DND-41 (cell line): ENCODE results near the gene IL3.

Experiments used
- ATAC-seq: fragments of 200-7000 bp; cut with Tn5 transposase; 3 replicates; pipeline ENCODE4 v1.9.1; 2021; ENCODE audit warnings: low read depth; ENCODE audit not compliant: insufficient read depth
- DNase-seq: peaks from one replicate; pipeline ENCODE4 v3.0.0-alpha.2; 2020
- H2AFZ ChIP-seq: 2 replicates; pipeline ENCODE4 v1.6.0; 2012; ENCODE audit warnings: low read depth, low read length
- H3K27ac ChIP-seq: 2 replicates; pipeline ENCODE4 v1.5.1; 2012; ENCODE audit warnings: low read length, inconsistent platforms
- H3K27me3 ChIP-seq: fragments of 200-600 bp; sonication (generic); 2 replicates; pipeline ENCODE4 v1.6.0; 2012; ENCODE audit warnings: low read length, mild to moderate bottlenecking, inconsistent platforms; ENCODE audit not compliant: insufficient read depth, poor library complexity
- H3K36me3 ChIP-seq: 2 replicates; pipeline ENCODE4 v1.5.1; 2012; ENCODE audit warnings: low read length, inconsistent platforms; ENCODE audit not compliant: insufficient read depth
- H3K4me1 ChIP-seq: 2 replicates; pipeline ENCODE4 v1.5.1; 2012; ENCODE audit warnings: mild to moderate bottlenecking, low read length; ENCODE audit not compliant: insufficient read depth
- H3K4me2 ChIP-seq: 2 replicates; pipeline ENCODE4 v1.6.0; 2012; ENCODE audit warnings: mild to moderate bottlenecking, moderate library complexity, low read length, inconsistent platforms; ENCODE audit not compliant: insufficient read depth
- H3K4me3 ChIP-seq, 2 experiments: fragments of 200-600 bp in 1 of 2; shearing (Covaris generic) in 1 of 2; 2 replicates each; pipeline ENCODE4 v1.5.1; 2012 to 2016; ENCODE audit warnings: inconsistent platforms in 2 of 2, low read length in 2 of 2, mild to moderate bottlenecking in 2 of 2, low read depth in 1 of 2, moderate library complexity in 1 of 2
- H3K79me2 ChIP-seq: 2 replicates; pipeline ENCODE4 v1.6.0; 2012; ENCODE audit warnings: low read length, inconsistent platforms; ENCODE audit not compliant: insufficient read depth
- H3K9ac ChIP-seq: 2 replicates; pipeline ENCODE4 v1.6.0; 2012; ENCODE audit warnings: low read depth, mild to moderate bottlenecking, inconsistent platforms, low read length, moderate library complexity
- H3K9me3 ChIP-seq: 2 replicates; pipeline ENCODE4 v1.5.1; 2012; ENCODE audit warnings: low read length, moderate library complexity, mild to moderate bottlenecking, inconsistent platforms; ENCODE audit not compliant: insufficient read depth, severe bottlenecking
- H4K20me1 ChIP-seq: 2 replicates; pipeline ENCODE4 v1.6.0; 2012; ENCODE audit warnings: low read length; ENCODE audit not compliant: insufficient read depth
- CTCF ChIP-seq: IDR thresholded peaks from 2 replicates; pipeline ENCODE4 v1.5.1; 2012; ENCODE audit warnings: borderline replicate concordance, low read length, moderate library complexity, mild to moderate bottlenecking; ENCODE audit not compliant: poor library complexity, severe bottlenecking; ENCODE audit errors: extremely low read depth
- EZH2 ChIP-seq: IDR thresholded peaks from 3 replicates; pipeline ENCODE4 v1.6.1; 2012; ENCODE audit warnings: borderline replicate concordance, low read depth, mild to moderate bottlenecking, moderate library complexity, low read length, inconsistent platforms; ENCODE audit not compliant: severe bottlenecking

IL3 gene

GRCh38 chr5:132072528-132072927, 12.1 kb downstream of the IL3 start:
- H3K4me3 ChIP-seq, result no peak overlapping the region
- H4K20me1 ChIP-seq, result peaks cover 8% of the 10 kb centered on the region
- H2AFZ ChIP-seq, result no peak overlapping the region
- TF ChIP-seq CTCF (no peak), EZH2 (no peak)
- H3K27me3 ChIP-seq, result peaks cover 14% of the 10 kb centered on the region
- no peaks in the 10 kb centered on the region for H3K36me3 ChIP-seq
- no peak overlapping the region for H3K4me2 ChIP-seq
- no peaks in the 10 kb centered on the region for H3K4me1 ChIP-seq
- no peaks in the 10 kb centered on the region for H3K9me3 ChIP-seq
- DNase-seq (no peak), ATAC-seq (no peak)
- no peaks in the 10 kb centered on the region for H3K79me2 ChIP-seq
- H3K27ac ChIP-seq, result no peak overlapping the region
- H3K9ac ChIP-seq, result no peak overlapping the region

GRCh38 chr5:132073231-132074013, 13.0 kb downstream of the IL3 start, which contains the start of gene CSF2:
CSF2 (plus strand) TSS chr5:132073789; CDS start chr5:132073824, 35 bp downstream.
- H2AFZ ChIP-seq, result no peak within 1 kb of the TSS
- no peak within 1 kb of the TSS for H3K27ac ChIP-seq
- no peaks in the 10 kb centered on the region for H3K79me2 ChIP-seq
- H3K4me3 ChIP-seq, result no peak within 1 kb of the TSS
- TF ChIP-seq CTCF (no peak), EZH2 (no peak)
- H3K4me2 ChIP-seq, result no peak within 1 kb of the TSS
- no peaks in the 10 kb centered on the region for H3K9me3 ChIP-seq
- ATAC-seq (no peak), DNase-seq (no peak)
- no peaks in the 10 kb centered on the region for H3K36me3 ChIP-seq
- H3K4me1 ChIP-seq, result no peaks in the 10 kb centered on the region
- peaks cover 8% of the 10 kb centered on the region; the same call in 1 of the 2 replicates for H4K20me1 ChIP-seq
- no peak within 1 kb of the TSS for H3K9ac ChIP-seq
- peaks cover 12% of the 10 kb centered on the region for H3K27me3 ChIP-seq

DNA sequence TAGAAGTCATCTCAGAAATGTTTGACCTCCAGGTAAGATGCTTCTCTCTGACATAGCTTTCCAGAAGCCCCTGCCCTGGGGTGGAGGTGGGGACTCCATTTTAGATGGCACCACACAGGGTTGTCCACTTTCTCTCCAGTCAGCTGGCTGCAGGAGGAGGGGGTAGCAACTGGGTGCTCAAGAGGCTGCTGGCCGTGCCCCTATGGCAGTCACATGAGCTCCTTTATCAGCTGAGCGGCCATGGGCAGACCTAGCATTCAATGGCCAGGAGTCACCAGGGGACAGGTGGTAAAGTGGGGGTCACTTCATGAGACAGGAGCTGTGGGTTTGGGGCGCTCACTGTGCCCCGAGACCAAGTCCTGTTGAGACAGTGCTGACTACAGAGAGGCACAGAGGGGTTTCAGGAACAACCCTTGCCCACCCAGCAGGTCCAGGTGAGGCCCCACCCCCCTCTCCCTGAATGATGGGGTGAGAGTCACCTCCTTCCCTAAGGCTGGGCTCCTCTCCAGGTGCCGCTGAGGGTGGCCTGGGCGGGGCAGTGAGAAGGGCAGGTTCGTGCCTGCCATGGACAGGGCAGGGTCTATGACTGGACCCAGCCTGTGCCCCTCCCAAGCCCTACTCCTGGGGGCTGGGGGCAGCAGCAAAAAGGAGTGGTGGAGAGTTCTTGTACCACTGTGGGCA, 13.8 kb downstream of the IL3 start:
- H4K20me1 ChIP-seq, result peaks cover 8% of the 10 kb centered on the region; the same call in 1 of the 2 replicates
- no peaks in the 10 kb centered on the region for H3K36me3 ChIP-seq
- H3K27ac ChIP-seq, result no peak overlapping the region
- H3K4me3 ChIP-seq, result no peak overlapping the region
- no peak overlapping the region for H2AFZ ChIP-seq
- H3K9me3 ChIP-seq, result no peaks in the 10 kb centered on the region
- no peak for DNase-seq
- no peaks in the 10 kb centered on the region for H3K79me2 ChIP-seq
- ATAC-seq, result no peak
- no peak overlapping the region for H3K9ac ChIP-seq
- no peak overlapping the region for H3K4me2 ChIP-seq
- TF ChIP-seq EZH2, result no peak
- no peak for TF ChIP-seq CTCF
- no peaks in the 10 kb centered on the region for H3K4me1 ChIP-seq
- H3K27me3 ChIP-seq, result peaks cover 12% of the 10 kb centered on the region
